IMR-90 (cell line): ENCODE measurements around the gene GJA8. TPM values are rescaled to one million over a fixed set of nuclear protein-coding genes. Genes with fewer than 3 reads are reported as not detected.
"Not testable (repeated sequence)": the region's sequence is repeated elsewhere in the genome, so short reads cannot be mapped to it uniquely, and the experiment has no call there.

ENCODE experiments used
- ATAC-seq: fragments of 200-7000 bp; cut with Tn5 transposase; 2 replicates; pipeline ENCODE4 v1.9.1; 2020; ENCODE audit warnings: low read depth, mild to moderate bottlenecking, moderate library complexity
- BruUV-seq: library from RNA; stranded (reverse); fragments of 400-500 nt; replicated peaks from 2 replicates; lab custom pipeline; 2021; lab: Mats Ljungman, UMichigan
- CTCF ChIA-PET: fragments of 300-600 bp; formaldehyde crosslinking; extraction: SDS; loops from one replicate; lab custom pipeline; 2021; ENCODE audit warnings: antibody characterized with exemption; lab: Yijun Ruan, JAX
- POLR2A ChIA-PET: fragments of 300-600 bp; sonication (Branson Sonifier 250); formaldehyde crosslinking; loops from one replicate; lab custom pipeline; 2022; ENCODE audit warnings: antibody characterized with exemption; ENCODE audit not compliant: unreplicated experiment; lab: Charles Lee
- DNase-seq: peaks from one replicate; pipeline ENCODE4 v3.0.0; 2013
- H2AFZ ChIP-seq: replicated peaks from 2 replicates; pipeline ENCODE3; 2013; ENCODE audit warnings: low read length, mild to moderate bottlenecking; ENCODE audit not compliant: poor library complexity
- H2AK5ac ChIP-seq: 2 replicates; pipeline ENCODE4 v1.6.1; 2013; ENCODE audit warnings: low read depth, low read length, inconsistent platforms
- H2AK9ac ChIP-seq: replicated peaks from 2 replicates; pipeline ENCODE3; 2013; ENCODE audit warnings: mild to moderate bottlenecking, low read depth, low read length, moderate library complexity; ENCODE audit not compliant: poor library complexity
- H2BK120ac ChIP-seq: 2 replicates; pipeline ENCODE4 v1.6.1; 2013; ENCODE audit warnings: low read depth, low read length, inconsistent platforms
- H2BK15ac ChIP-seq: 3 replicates; pipeline ENCODE4 v1.6.1; 2013; ENCODE audit warnings: low read depth, low read length, inconsistent platforms
- H2BK20ac ChIP-seq: 2 replicates; pipeline ENCODE4 v1.6.1; 2013; ENCODE audit warnings: low read depth, mild to moderate bottlenecking, inconsistent platforms, low read length, moderate library complexity
- H2BK5ac ChIP-seq: 2 replicates; pipeline ENCODE4 v1.6.1; 2013; ENCODE audit warnings: mild to moderate bottlenecking, low read depth, low read length, inconsistent platforms; ENCODE audit not compliant: poor library complexity, severe bottlenecking
- H3K14ac ChIP-seq: replicated peaks from 2 replicates; pipeline ENCODE4 v1.6.1; 2013; ENCODE audit warnings: low read depth, low read length, inconsistent platforms
- H3K18ac ChIP-seq: 2 replicates; pipeline ENCODE4 v1.6.1; 2013; ENCODE audit warnings: low read depth, low read length, control low read depth
- H3K23ac ChIP-seq: 2 replicates; pipeline ENCODE4 v1.6.1; 2013; ENCODE audit warnings: low read depth, low read length, inconsistent platforms
- H3K27ac ChIP-seq: 2 replicates; pipeline ENCODE4 v1.5.1; 2013; ENCODE audit warnings: mild to moderate bottlenecking, control low read depth, low read length; ENCODE audit not compliant: insufficient read depth
- H3K27me3 ChIP-seq: 2 replicates; pipeline ENCODE4 v1.6.1; 2013; ENCODE audit warnings: low read length; ENCODE audit not compliant: control insufficient read depth, insufficient read depth
- H3K36me3 ChIP-seq: 2 replicates; pipeline ENCODE4 v1.6.1; 2013; ENCODE audit warnings: low read length, mixed read lengths; ENCODE audit not compliant: control insufficient read depth, insufficient read depth
- H3K4ac ChIP-seq: 2 replicates; pipeline ENCODE4 v1.6.1; 2013; ENCODE audit warnings: low read depth, low read length, inconsistent platforms
- H3K4me1 ChIP-seq: 2 replicates; pipeline ENCODE4 v1.6.1; 2013; ENCODE audit warnings: low read length, mixed read lengths; ENCODE audit not compliant: control insufficient read depth, insufficient read depth
- H3K4me2 ChIP-seq: 2 replicates; pipeline ENCODE4 v1.6.1; 2013; ENCODE audit warnings: low read depth, mild to moderate bottlenecking, control low read depth, low read length, moderate library complexity
- H3K4me3 ChIP-seq: 2 replicates; pipeline ENCODE4 v1.5.1; 2013; ENCODE audit warnings: low read depth, mild to moderate bottlenecking, control low read depth, low read length, moderate library complexity; ENCODE audit not compliant: insufficient read depth
- H3K56ac ChIP-seq: 2 replicates; pipeline ENCODE4 v1.6.1; 2013; ENCODE audit warnings: low read length, inconsistent platforms; ENCODE audit not compliant: insufficient read depth; ENCODE audit errors: extremely low read depth
- H3K79me1 ChIP-seq, 2 experiments: 2 replicates each; pipeline ENCODE4 v1.6.1; 2013; ENCODE audit warnings: low read length in 2 of 2, inconsistent platforms in 1 of 2, low read depth in 1 of 2
- H3K9ac ChIP-seq: 2 replicates; pipeline ENCODE4 v1.6.1; 2013; ENCODE audit warnings: low read depth, low read length, control low read depth
- H3K9me1 ChIP-seq: 2 replicates; pipeline ENCODE4 v1.6.1; 2013; ENCODE audit warnings: low read length, inconsistent platforms; ENCODE audit not compliant: insufficient read depth
- H3K9me3 ChIP-seq: 2 replicates; pipeline ENCODE4 v1.6.1; 2013; ENCODE audit warnings: low read length; ENCODE audit not compliant: control insufficient read depth, insufficient read depth
- H4K20me1 ChIP-seq: 2 replicates; pipeline ENCODE4 v1.6.1; 2013; ENCODE audit warnings: low read length, inconsistent platforms; ENCODE audit not compliant: insufficient read depth
- H4K5ac ChIP-seq: 2 replicates; pipeline ENCODE4 v1.6.1; 2013; ENCODE audit warnings: mild to moderate bottlenecking, low read depth, low read length, control low read depth
- H4K8ac ChIP-seq, 2 experiments: 2 replicates each; pipeline ENCODE4 v1.6.1; 2013; ENCODE audit warnings: low read depth in 2 of 2, low read length in 2 of 2, control low read depth in 1 of 2, inconsistent platforms in 1 of 2
- H4K91ac ChIP-seq: 2 replicates; pipeline ENCODE4 v1.6.1; 2013; ENCODE audit warnings: low read depth, low read length, inconsistent platforms; ENCODE audit not compliant: insufficient read depth
- WGBS, 2 experiments: methylation state at CpG; one replicate each; pipeline versions ENCODE4 v1.1.5 to v1.1.7; 2013; ENCODE audit warnings: missing lambda C conversion rate in 2 of 2; ENCODE audit not compliant: insufficient read length in 1 of 2; ENCODE audit errors: extremely low coverage in 2 of 2; 5-methylcytosine and 5-hydroxymethylcytosine counted together
- dilution Hi-C: fragments of 300-500 bp; cut with HindIII; formaldehyde crosslinking; loops from one replicate; pipeline ENCODE4 v1.14.3; 2018; ENCODE audit warnings: low sequenced_read_pairs; ENCODE audit not compliant: unreplicated experiment
- in situ Hi-C: fragments of 300-500 bp; cut with MboI; formaldehyde crosslinking; loops from 3 replicates; pipeline ENCODE4 v1.14.3; 2019; ENCODE audit warnings: low sequenced_read_pairs, inconsistent platforms, mixed read lengths
- intact Hi-C: fragments of 100-400 bp; cut with micrococcal nuclease; formaldehyde crosslinking; loops from 2 replicates; pipeline ENCODE4 v1.10.0; 2022
- polyA plus RNA-seq, 3 experiments: library from polyadenylated mRNA; depleted of rRNA; stranded (reverse); fragments of >200 nt; gene quantifications; 2 replicates each; pipeline ENCODE4 v1.2.3, GENCODE V29; 2012; ENCODE audit warnings: low replicate concordance in 1 of 3
- total RNA-seq: library from RNA; depleted of rRNA; stranded (reverse); fragments of >200 nt; gene quantifications from 2 replicates; pipeline ENCODE4 v1.2.3, GENCODE V29; 2012

The GJA8 gene
- total and polyA plus RNA-seq, 2 of the 4 experiments (the other 2 are of a cell fraction): not detected

- H4K5ac ChIP-seq, BruUV-seq, H4K20me1 ChIP-seq, CTCF ChIA-PET, H2AK9ac ChIP-seq, H3K9ac ChIP-seq, H2BK120ac ChIP-seq, H3K14ac ChIP-seq, H2AFZ ChIP-seq, H2BK20ac ChIP-seq, H3K27me3 ChIP-seq, H2BK5ac ChIP-seq, H3K27ac ChIP-seq, H3K18ac ChIP-seq, H3K23ac ChIP-seq, H3K4me3 ChIP-seq, H4K91ac ChIP-seq, dilution Hi-C loops, H3K9me3 ChIP-seq, H4K8ac ChIP-seq, H3K4me1 ChIP-seq, POLR2A ChIA-PET, ATAC-seq, in situ Hi-C loops, H2BK15ac ChIP-seq, H2AK5ac ChIP-seq, intact Hi-C loops, H3K9me1 ChIP-seq, H3K56ac ChIP-seq, H3K4ac ChIP-seq, H3K4me2 ChIP-seq, DNase-seq, H3K36me3 ChIP-seq, H3K79me1 ChIP-seq: not testable (repeated sequence)
- no CpG with 5 or more reads among the region's 3 CpGs for WGBS, 2 experiments
Observed at GRCh38 chr1:147935296-147935695, 32.7 kb downstream of the GJA8 start.

GRCh38 chr1:147940456-147940855 is 37.9 kb downstream of the GJA8 start:
- H3K27ac ChIP-seq, dilution Hi-C loops, H4K5ac ChIP-seq, CTCF ChIA-PET, H3K23ac ChIP-seq, intact Hi-C loops, H3K9ac ChIP-seq, H3K9me1 ChIP-seq, H3K4me1 ChIP-seq, H2AFZ ChIP-seq, BruUV-seq, H3K79me1 ChIP-seq, H2BK20ac ChIP-seq, H2BK15ac ChIP-seq, H2BK120ac ChIP-seq, H2AK5ac ChIP-seq, H3K27me3 ChIP-seq, H2AK9ac ChIP-seq, H3K4ac ChIP-seq, H3K14ac ChIP-seq, POLR2A ChIA-PET, H4K20me1 ChIP-seq, H2BK5ac ChIP-seq, H3K4me2 ChIP-seq, H3K36me3 ChIP-seq, H3K18ac ChIP-seq, H3K4me3 ChIP-seq, H3K56ac ChIP-seq, H3K9me3 ChIP-seq, H4K91ac ChIP-seq, H4K8ac ChIP-seq, in situ Hi-C loops: not testable (repeated sequence)
- ATAC-seq (peak; percentile 76), DNase-seq (peak; percentile 38)
- no CpG with 5 or more reads among the region's 2 CpGs for WGBS, 2 experiments
